ENCODE results near the gene NTSR1.

Gene NTSR1

DNA sequence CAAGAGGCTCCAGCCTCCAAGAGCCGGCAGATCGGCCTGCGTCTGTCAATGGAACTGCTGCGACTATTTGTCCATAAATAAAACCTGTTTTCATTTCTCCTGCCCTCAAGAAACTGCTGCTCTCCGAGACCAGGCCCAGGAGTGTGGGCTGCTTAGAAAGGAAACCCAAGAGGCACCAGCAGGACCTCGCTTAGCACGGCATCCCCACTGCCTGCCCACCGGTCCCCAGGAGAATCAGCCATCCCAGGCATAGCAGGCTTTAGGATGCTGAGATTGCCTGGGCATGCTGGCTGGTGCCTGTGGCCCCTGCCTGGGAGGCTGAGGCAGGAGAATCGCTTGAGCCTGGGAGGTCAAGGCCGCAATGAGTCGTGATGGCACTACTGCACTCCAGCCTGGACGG lies 17.6 kb downstream of the NTSR1 start:
- DNase-seq (ENCODE audit: low read depth in 2 of 2): no peak

DNA sequence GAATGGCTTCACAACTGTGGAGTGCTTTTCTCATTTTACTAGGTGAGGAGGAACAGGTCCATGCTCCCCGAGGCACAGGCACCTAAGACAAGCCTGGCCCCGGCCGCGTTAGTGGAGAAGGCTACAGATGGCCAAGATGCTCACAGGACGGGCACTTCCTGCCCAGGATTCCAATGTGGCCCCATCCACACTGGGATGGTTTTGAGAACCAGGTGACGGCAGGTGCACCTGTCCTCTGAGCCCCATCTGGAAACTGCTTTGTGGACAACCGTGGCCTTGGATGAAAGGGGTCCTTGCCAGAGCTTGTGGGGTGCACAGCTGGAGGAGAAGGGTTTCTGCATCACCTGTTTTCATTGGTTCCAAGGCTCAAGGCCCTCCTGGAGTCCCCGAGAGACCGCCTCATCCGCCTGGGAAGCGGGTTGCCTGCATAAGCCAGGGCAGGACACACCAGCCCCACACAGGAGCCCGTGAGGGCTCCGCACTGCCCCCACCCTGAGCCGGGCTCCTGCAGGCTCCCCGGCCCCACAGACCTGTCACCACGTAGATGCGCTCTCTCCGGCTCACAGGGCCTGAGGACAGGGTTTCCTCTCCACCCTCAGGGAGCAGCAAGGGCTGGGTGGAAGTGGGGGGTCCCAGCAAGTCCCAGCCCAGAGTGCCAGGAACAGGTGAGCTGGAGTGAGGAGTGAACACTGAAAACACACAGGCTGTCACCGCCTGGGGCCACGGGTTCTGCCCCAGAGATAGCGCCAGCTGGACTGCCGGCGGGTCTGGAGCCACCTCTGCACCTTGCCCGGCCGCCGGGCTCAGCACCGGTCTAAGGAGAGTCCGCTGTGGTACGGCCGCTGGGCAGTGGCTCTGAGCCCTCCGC lies 18.3 kb downstream of the NTSR1 start:
- no peak for DNase-seq (ENCODE audit: low read depth in 2 of 2)

DNA sequence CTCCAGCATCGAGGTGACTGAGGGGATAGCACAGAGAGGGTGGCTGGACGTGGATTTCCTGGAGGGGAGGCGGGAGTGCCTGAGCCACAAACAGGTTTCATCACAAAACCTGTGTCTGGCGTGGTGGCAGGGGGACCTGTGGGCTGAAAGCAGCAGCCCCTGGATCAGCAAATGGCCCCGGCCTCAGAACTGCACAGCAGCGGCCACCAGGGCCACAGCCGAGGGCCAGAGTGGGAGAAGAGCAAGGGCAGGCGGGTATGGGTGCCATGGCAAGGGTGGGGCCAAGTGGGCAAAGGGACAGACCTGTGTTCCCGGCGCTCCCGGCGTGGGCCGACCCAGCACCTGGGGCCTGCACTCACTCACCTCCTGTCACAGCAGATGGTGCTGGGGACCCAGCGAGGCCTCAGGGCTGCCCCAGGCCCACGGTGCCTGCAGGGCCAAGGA lies 19.0 kb downstream of the NTSR1 start:
- DNase-seq (ENCODE audit: low read depth in 2 of 2): no peak

DNA sequence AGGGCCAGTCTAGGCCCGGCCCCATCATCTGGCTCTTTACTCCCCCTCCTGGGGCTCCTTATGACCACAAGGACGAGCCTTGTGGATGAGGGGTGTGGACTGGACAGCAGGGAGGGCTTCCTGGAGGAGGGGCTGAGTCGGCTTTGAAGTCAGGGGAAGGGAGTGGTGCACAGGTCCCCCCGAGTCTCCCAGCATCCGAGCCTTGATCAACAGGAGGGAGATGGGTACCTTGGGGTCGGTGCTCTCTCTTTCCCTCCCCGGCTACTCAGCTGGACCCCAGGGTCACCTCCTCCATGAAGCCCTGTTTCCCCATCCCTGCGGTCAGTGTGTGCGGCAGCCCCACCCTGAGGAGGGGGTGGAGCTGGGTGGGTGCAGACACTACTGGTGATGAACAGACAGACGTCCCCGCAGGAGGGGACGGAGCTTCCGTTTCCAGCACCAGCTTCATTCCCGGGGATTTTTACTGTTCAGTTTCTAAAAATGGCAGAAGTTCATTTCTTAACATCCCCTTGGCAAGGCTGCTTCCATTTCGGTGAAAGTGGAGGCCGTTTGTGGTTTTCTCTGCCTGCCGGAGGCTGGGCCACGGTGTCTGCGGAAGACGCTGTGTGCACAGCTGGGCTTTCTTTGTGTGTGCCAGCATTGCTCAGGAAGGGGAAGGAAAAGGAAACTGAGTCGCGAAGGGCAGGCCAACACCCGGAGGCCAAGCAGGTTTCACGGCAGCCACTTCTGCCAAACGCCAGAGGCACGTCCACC lies 19.6 kb downstream of the NTSR1 start:
- no peak for DNase-seq (ENCODE audit: low read depth in 2 of 2)

DNA sequence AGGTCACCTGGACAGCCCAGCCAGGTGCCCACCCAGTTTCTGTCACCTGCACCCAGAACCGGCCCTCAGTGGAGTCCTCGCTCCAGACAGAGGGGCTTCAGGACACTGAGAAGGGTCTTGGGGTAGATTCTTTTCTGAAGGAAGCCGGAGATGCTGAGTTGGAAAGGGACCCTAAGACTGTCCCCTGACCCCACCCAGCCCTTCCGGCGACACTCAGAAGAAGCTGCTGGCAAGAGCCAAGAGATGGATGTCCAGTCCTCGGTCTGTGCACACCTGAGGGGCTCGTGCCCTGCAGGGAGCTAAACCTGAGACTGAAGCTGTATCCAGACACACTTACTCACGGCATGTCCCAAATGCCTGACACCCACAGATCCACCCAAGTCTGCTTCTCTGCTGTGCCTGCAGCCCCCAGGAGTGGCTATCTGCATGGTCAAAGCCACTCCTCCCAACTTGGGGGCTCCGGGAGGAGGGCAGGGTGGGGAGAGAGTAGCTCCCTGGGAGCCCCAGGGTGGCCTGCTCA lies 20.2 kb downstream of the NTSR1 start:
- DNase-seq (ENCODE audit: low read depth in 2 of 2): no peak

DNA sequence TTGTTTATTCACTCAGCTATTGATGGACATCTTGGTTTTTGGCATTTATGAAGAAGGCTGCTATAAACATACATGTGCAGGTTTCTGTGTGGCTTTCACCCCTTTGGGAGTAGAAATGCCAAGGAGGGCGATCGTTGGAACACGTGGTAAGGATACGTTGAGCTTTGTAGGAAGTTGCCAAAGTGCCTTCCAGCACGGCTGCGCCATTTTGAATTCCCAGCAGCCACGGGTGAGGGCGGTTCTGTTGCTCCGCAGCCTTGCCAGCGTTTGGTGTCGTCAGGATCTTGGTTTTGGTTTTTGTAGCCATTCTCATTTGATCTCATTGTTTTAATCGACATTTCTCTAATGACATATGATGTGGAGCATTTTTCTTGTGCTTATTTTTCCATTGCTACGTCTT lies 21.8 kb downstream of the NTSR1 start:
- no peak for DNase-seq (ENCODE audit: low read depth in 2 of 2)

DNA sequence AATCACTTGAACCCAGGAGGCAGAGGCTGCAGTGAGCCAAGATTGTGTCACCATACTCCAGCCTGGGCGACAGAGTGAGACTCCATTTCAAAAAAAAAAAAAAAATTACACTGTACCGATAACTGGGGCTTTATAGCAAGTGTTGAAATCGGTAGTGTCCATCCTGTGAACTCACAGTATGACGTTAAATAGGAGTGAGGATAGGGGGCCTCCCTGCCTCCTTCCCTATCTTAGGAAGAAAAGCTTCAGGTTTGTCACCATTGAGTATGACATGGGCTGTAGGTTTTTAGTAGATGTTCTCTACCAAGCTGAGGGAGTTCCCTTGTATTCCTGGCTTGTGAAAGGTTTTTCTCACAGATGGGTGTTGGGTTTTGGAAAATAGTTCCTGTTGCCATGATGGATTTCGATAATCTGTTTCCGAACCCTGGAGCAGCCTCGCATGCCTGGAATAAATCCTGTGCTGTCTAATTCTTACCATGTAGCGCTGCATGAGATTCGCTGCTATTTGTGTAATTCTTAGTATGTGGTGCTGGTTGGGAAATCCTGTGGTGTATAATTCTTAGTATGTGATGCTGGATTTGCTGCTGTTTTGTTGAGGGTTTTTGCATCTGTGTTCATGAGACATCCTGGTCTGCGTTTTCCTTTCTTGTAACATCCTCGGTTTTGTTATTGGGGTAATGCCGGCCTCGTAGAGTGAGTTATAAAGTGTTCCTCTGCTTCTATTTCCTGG lies 23.6 kb downstream of the NTSR1 start:
- DNase-seq (ENCODE audit: low read depth in 2 of 2): no peak

DNA sequence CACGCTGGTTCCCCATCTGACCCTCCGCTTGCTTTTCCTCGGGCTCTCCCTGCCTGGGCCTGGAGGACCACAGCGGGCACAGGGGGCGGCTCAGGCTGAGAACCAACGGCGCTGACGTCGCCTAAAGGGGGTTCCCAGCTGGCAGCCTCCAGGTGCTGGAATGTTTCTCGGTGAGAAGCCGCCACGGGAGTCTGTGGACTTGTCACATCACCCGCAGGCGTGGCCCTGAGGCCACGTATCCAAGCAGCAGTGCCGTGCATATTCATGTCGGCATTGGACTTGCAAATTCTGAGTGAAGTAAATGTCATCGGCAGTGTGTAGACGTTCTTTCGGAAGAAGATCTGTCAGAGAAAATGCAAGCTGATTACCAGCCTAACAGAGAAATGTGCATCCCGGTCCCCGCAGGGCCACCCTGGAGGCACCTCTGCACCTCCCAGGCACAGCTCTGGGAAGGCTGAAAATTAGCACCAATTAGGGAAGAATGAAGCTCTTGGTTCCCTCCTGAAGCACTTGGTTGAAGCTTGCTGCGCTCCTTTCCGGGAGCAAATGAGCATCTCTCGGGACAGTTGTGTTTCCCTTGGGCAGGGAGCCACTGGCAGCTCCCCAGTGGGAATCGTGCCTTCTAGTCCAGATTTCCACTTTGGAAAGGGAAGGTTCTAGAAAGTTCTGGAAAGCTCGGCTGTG lies 24.3 kb downstream of the NTSR1 start:
- DNase-seq (ENCODE audit: low read depth in 2 of 2): no peak

DNA sequence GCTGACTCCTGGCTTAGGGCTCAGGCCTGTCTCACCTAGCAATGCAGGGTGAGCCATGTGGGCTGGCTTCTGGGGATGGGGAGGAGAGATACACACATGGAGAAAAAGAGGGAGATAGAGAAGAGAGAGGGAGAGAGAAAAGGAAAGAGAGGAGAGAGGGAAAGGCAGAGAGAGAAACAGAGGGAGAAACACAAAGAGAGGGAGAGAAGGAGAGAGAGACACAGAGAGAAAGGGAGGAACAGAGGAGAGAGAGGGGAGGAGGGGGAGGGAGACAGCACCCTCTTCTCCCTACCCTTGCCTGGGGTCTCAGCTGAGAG lies 24.8 kb downstream of the NTSR1 start:
- DNase-seq (ENCODE audit: low read depth in 2 of 2): no peak

DNA sequence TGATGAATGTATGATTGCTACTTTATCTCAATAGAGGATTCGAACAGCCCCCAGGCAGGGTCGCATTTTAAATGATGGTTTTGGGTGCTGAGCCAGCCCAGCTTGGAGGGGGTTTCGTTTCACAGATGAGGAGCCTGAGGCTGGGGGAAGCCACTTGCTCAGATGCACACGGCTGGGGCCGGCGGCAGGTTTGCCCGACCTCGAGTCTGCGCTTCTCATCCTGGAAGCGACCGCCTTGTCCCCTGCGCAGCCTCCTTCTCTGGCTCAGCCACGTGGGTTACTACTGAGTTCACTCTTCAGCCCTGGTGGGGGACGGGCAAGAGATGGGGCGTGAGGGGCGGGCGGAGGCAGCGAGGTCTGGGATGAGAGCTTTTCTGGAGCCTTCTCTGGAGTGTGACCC lies 25.3 kb downstream of the NTSR1 start:
- no peak for DNase-seq (ENCODE audit: low read depth in 2 of 2)

DNA sequence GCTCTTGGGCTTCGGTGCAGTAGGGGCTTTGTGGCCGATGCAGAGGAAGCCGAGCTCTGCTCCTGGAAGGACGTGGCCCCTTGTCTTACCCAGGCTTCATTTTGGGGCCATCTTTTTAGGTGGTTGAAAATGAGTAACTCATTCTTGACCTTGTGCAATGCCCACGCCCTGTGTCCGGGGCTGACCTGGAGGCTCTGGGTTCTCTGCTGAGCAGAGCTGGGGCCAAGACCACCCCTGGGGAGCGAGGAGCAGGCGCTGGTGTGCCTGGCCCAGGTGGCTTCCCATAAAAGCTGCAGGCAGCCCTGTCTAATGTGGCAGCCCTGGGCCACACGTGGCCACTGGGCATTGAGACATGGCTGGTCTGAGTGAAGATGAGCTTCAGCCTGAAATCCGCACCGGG lies 25.7 kb downstream of the NTSR1 start:
- no peak for DNase-seq (ENCODE audit: low read depth in 2 of 2)

DNA sequence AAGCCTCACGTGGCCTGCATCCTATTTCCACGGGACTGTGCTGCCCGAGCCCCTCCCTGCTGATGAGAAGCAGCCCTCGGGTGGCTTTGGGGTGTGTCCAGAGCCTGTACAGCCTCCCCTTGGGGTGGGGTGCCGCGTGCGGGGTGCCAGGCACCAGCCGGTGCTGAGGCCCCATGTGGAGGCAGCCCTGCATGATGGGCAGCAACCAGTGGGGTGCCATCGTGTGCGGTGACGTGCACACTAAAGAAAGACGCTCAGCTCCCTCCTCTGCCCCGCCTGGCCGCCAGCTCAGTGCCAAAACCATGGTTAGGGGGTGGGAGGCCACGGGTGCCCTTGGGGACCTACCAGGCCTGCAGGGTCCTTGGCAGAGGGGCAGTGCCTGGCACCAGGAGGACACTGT lies 26.2 kb downstream of the NTSR1 start:
- DNase-seq (ENCODE audit: low read depth in 2 of 2): no peak

DNA sequence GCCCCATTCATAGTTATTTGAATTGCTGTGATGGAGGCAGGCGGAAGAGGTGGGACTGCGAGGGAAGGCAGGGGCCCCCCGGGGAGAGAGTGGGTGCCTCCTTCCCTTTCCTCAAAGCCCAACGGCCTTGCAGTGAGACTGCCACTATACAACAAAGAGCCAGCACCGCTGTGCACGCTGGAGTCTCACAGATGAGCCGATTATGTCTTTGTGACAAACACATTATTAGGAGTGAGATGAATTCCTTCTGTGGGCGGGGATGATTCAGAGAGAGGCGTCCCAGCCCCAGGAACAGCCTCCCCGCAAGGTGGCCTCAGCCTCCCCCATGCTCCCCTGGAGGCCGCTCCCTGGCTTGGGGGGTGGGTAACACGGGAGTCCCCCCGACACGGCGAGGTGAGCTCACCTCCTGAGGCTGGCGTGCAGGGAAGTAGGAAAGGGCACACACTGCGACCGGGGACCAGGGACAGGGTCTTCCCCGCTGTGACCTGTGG lies 26.7 kb downstream of the NTSR1 start:
- no peak for DNase-seq (ENCODE audit: low read depth in 2 of 2)

DNA sequence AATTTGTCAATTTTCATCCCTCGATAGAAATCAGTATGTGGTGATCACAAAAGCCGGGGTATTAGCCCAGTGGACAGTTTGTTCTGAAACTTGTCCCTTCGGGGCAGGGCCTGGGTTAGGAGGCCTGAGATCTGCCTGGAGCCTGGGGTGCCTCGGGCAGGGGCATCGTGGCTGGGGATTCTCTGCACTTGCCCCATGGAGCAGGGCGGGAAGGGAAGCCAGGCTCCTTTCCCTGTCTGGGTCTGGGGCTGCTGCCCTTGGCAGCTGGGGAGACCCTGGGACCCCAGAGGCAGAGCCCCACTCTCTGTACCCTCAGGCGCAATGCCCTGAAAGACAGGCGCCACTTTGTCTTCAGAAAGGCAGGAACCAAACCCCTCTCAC lies 27.4 kb downstream of the NTSR1 start:
- DNase-seq (ENCODE audit: low read depth in 2 of 2): no peak

DNA sequence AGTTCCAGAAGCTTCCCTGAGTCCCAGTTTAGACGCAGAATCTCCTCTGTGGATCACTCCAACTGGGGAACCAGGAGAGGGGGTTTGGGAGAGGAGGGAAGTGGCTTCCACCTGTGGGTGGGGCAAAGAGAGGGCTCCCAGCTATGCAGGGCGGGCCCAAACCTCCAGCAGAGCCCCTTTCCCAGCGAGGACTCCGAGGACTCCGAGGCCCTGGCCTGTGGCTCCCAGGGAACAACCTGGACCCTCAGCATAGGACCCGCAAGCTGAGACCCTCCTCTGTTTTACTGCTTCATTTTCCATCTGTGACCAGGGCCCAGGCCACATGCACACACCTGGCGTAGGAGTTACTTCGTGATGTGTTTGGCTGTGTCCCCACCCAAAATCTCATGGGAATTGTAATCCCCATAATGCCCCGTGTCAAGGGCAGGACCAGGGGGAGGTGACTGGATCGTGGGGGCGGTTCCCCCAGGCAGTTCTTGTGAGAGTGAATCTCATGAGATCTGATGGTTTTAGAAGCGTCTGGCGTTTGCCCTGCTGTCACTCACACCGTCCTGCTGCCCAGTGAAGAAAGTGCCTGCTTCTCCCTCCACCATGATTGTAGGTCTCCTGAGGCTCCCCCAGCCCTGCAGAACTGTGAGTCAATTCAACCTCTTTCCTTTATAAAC lies 27.9 kb downstream of the NTSR1 start:
- no peak for DNase-seq (ENCODE audit: low read depth in 2 of 2)

DNA sequence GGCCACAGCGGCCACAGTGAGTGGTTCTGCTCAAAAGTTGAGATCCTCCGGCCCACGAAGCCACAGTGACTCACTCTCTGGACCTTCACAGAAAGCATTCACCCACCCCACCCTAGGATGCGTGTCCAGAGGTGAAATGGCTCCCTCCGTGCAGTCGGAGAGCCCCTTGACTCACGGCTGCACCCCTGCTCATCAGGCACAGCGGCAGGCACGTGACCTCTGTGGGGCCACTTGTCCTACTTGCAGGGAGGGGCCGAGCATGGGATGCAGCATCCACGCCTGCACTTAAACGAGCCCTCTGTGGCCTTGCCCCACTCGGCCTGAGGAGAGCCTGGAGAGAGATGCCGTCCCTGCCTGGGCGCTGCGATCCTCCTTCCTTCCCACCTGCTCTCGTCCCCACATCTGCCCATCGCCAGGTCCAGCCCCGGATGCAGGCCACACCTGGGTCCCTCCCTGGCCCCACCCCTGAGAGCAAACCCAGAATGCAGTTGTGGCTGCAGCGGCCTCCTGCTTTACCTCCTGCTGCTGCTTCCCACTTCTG lies 28.7 kb downstream of the NTSR1 start:
- no peak for DNase-seq (ENCODE audit: low read depth in 2 of 2)

DNA sequence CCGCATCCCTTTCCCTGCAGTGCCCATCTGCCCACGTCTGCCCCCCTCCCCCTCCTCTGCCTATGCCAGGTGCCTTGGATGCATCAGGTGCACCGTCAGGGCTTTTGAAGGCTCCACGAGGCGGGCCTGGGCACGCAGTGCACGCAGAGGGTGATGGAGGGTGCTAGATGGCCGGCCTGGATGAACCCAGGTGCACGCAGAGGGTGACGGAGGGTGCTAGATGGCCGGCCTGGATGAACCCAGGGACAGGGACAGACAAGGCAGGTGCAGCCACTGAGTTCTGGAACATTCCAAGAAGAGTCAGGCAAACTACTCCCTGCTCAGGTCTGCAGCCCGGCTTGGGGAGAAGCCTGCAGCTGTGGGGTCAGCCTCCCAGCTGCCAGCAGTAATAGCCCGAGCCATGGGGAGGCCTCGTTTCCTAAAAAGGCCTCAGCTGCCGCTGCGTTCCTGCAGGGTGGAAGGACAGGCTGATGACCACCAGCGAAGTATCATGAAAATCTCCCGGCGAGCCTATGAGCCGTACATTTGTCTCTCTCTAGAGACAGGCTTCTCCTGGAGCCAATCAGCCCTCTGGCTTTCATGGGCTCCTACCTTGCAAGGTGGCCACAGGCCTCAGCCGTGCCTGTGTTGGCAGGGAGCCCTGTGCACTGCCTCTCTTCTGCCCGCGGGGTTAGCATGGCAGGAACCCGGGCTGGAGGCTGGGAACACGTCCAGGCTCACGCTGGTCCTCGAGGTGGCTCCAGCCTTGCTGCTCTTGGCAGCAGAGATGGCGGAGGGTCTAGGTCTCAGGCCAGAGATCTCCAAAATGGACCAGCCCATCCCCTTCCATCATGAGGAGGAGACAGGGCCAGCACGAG lies 29.6 kb downstream of the NTSR1 start:
- DNase-seq (ENCODE audit: low read depth in 2 of 2): no peak

DNA sequence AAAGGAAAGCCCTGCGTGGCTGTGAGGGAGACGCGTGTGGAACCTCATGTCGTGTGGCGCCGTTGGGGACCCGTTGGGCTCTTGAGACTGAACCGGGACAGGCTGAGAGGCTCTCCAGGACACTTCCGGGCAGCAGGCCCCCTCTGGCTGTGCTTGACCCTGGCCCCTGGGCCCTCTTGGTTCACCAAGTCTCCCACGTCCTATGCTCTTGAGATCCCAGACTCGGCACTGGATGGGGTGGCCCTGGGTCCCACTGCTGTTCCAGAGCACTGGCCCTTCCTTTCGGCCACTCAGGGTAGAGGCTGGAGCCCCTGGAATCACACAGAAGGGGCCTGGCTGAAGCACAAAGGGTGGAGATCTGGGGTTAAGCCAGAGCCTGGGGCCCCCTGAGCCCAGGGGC lies 30.4 kb downstream of the NTSR1 start:
- no peak for DNase-seq (ENCODE audit: low read depth in 2 of 2)

DNA sequence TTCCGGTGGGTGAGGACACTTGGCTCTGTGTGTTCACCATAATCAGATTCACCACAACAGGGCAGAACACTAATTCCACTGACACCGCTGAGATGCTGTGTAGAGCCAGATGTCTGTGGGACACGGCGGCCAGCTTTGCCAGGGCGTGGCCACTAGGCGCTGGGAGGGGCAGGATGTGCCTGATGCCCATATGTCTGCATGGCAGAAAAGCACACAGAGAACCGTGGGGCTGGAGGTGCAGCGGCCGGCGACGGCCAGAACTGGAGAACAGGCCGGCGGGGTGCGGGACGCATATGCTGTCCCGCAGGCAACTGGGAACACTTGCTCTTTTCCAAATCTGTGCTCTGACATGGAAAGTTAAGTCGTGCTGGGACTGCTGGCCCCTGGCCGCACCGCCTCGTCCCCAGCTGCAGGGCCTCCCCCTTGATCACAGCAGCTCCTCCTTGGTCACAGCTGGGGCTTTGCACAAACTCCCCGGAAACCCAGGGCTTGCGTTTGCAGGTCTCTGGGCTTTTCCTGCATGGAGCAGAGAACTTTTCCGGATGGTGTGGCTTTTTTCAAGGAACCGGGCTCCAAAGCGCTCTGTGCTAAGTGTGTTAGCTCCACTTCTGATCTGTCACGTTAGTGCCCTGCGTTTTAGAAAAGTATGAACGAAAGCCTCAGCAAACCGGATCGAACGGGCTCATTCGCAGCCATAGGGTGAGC lies 31.1 kb downstream of the NTSR1 start:
- DNase-seq (ENCODE audit: low read depth in 2 of 2): no peak

Measured in fibroblast of skin of left biceps (primary cell).